Immature natural killer cell (primary cell): ENCODE data around the gene EFCAB10. TPM values are rescaled to one million over a fixed set of nuclear protein-coding genes. Genes with fewer than 3 reads are reported as not detected.
"Not testable (repeated sequence)": the region's sequence is repeated elsewhere in the genome, so short reads cannot be mapped to it uniquely, and the experiment has no call there.

Experiments used
- DNase-seq, 3 donors: peaks; one replicate each; pipeline ENCODE4 v3.0.0; 2022; ENCODE audit warnings: mixed read lengths in 1 of 3
- H3K27ac Mint-ChIP-seq, 6 donors: one replicate each; pipeline ENCODE4 v1.8.0; 2020; ENCODE audit warnings: mixed read lengths in 6 of 6, mild to moderate bottlenecking in 5 of 6, inconsistent platforms in 4 of 6, moderate library complexity in 3 of 6
- H3K27me3 Mint-ChIP-seq, 3 donors: one replicate each; pipeline ENCODE4 v1.8.0; 2020 to 2021; ENCODE audit warnings: low read depth in 3 of 3, mild to moderate bottlenecking in 3 of 3, mixed read lengths in 3 of 3, moderate library complexity in 3 of 3, inconsistent platforms in 1 of 3
- H3K36me3 Mint-ChIP-seq, 3 donors: one replicate each; pipeline ENCODE4 v1.8.0; 2020; ENCODE audit warnings: mixed read lengths in 3 of 3, inconsistent platforms in 2 of 3, mild to moderate bottlenecking in 2 of 3
- H3K4me1 Mint-ChIP-seq, 2 donors: one replicate each; pipeline ENCODE4 v1.8.0; 2020; ENCODE audit warnings: inconsistent platforms in 2 of 2, mild to moderate bottlenecking in 2 of 2, mixed read lengths in 2 of 2, moderate library complexity in 1 of 2
- H3K4me3 Mint-ChIP-seq, 5 donors: one replicate each; pipeline ENCODE4 v1.8.0; 2020; ENCODE audit warnings: mild to moderate bottlenecking in 5 of 5, mixed read lengths in 5 of 5, inconsistent platforms in 3 of 5, moderate library complexity in 3 of 5
- H3K9me3 Mint-ChIP-seq, 6 donors: one replicate each; pipeline ENCODE4 v1.8.0; 2020; ENCODE audit warnings: mild to moderate bottlenecking in 6 of 6, mixed read lengths in 6 of 6, inconsistent platforms in 4 of 6, moderate library complexity in 3 of 6
- polyA plus RNA-seq, 3 donors: library from polyadenylated mRNA; unstranded; fragments of 300-500 nt; fragmentation: Illumina TruSeq; gene quantifications; one replicate each; pipeline ENCODE4 v1.2.3, GENCODE V29; 2021

Gene EFCAB10
- polyA plus RNA-seq, 3 donors from 2014 or later = not detected

GRCh38 chr7:105611856-105612775, 30.8 kb upstream of the EFCAB10 start:
- Mint-ChIP-seq H3K4me3 (no peak overlapping the region), H3K4me1 (no peaks in the 10 kb centered on the region), H3K36me3 (peaks cover 14 to 30% (median 20%) of the 10 kb centered on the region in 3 donors), H3K27me3 (peaks cover 0 to 4% (median 2%) of the 10 kb centered on the region in 3 donors), H3K9me3 (no peaks in the 10 kb centered on the region), H3K27ac (peak overlapping the region in 1 of 6 donors; percentile 28)
- no peak for DNase-seq

- H3K4me3 Mint-ChIP-seq = no peak overlapping the region
- H3K27ac Mint-ChIP-seq = no peak overlapping the region
These were observed 29.1 kb upstream of the EFCAB10 start for GRCh38 chr7:105610165-105610930.

GRCh38 chr7:105602325-105603305, 21.3 kb upstream of the EFCAB10 start:
- H3K36me3 Mint-ChIP-seq = peaks cover under 1 to 7% (median 5%) of the 10 kb centered on the region in 3 donors
- DNase-seq = no peak
- no peak overlapping the region for H3K4me3 Mint-ChIP-seq
- peaks cover 6 to 10% (median 8%) of the 10 kb centered on the region in 3 donors for H3K27me3 Mint-ChIP-seq
- H3K9me3 Mint-ChIP-seq = no peaks in the 10 kb centered on the region
- H3K27ac Mint-ChIP-seq = no peak overlapping the region
- H3K4me1 Mint-ChIP-seq = no peaks in the 10 kb centered on the region

More at GRCh38 chr7:105610165-105610930, 29.1 kb upstream of the EFCAB10 start:
- no peaks in the 10 kb centered on the region for H3K9me3 Mint-ChIP-seq
- DNase-seq = no peak
- H3K36me3 Mint-ChIP-seq = peaks cover 14 to 23% (median 22%) of the 10 kb centered on the region in 3 donors
- no peaks in the 10 kb centered on the region for H3K4me1 Mint-ChIP-seq
- peaks cover 0 to 4% (median 2%) of the 10 kb centered on the region in 3 donors for H3K27me3 Mint-ChIP-seq

GRCh38 chr7:105600720-105601550, 19.6 kb upstream of the EFCAB10 start:
- H3K9me3 Mint-ChIP-seq = no peaks in the 10 kb centered on the region
- peaks cover 8 to 10% (median 8%) of the 10 kb centered on the region in 3 donors for H3K27me3 Mint-ChIP-seq

GRCh38 chr7:105599551-105599950, 18.3 kb upstream of the EFCAB10 start:
- Mint-ChIP-seq H3K36me3 (peaks cover 0 to 3% (median 0%) of the 10 kb centered on the region in 3 donors), H3K4me1 (no peaks in the 10 kb centered on the region), H3K27ac (no peak overlapping the region), H3K4me3 (no peak overlapping the region), H3K9me3 (no peaks in the 10 kb centered on the region), H3K27me3 (peaks cover 8 to 12% (median 8%) of the 10 kb centered on the region in 3 donors)
- no peak for DNase-seq

More at GRCh38 chr7:105600720-105601550, 19.6 kb upstream of the EFCAB10 start:
- Mint-ChIP-seq H3K4me1 (no peaks in the 10 kb centered on the region), H3K36me3 (peaks cover 0 to 4% (median 0%) of the 10 kb centered on the region in 3 donors), H3K4me3 (no peak overlapping the region), H3K27ac (no peak overlapping the region)
- DNase-seq = no peak

- H3K4me1 Mint-ChIP-seq, H3K9me3 Mint-ChIP-seq, DNase-seq, H3K4me3 Mint-ChIP-seq, H3K27ac Mint-ChIP-seq, H3K36me3 Mint-ChIP-seq: not testable (repeated sequence)
- H3K27me3 Mint-ChIP-seq = peaks cover 8 to 12% (median 8%) of the 10 kb centered on the region in 3 donors
These were observed 17.8 kb upstream of the EFCAB10 start for GRCh38 chr7:105599080-105599479.

GRCh38 chr7:105596866-105597265, 15.6 kb upstream of the EFCAB10 start:
- no peaks in the 10 kb centered on the region for H3K36me3 Mint-ChIP-seq
- H3K27me3 Mint-ChIP-seq = peaks cover 3 to 13% (median 5%) of the 10 kb centered on the region in 3 donors
- no peak overlapping the region for H3K27ac Mint-ChIP-seq
- DNase-seq = no peak
- no peak overlapping the region for H3K4me3 Mint-ChIP-seq
- no peaks in the 10 kb centered on the region for H3K4me1 Mint-ChIP-seq
- no peaks in the 10 kb centered on the region for H3K9me3 Mint-ChIP-seq

- Mint-ChIP-seq H3K36me3 (no peaks in the 10 kb centered on the region), H3K4me3 (no peak overlapping the region), H3K27ac (no peak overlapping the region), H3K9me3 (no peaks in the 10 kb centered on the region), H3K27me3 (peaks cover 0 to 10% (median 3%) of the 10 kb centered on the region in 3 donors), H3K4me1 (no peaks in the 10 kb centered on the region)
- DNase-seq = no peak
These were observed 12.7 kb upstream of the EFCAB10 start for GRCh38 chr7:105594034-105594433.

- H3K36me3 Mint-ChIP-seq = no peaks in the 10 kb centered on the region
- H3K4me3 Mint-ChIP-seq = no peak overlapping the region
- H3K4me1 Mint-ChIP-seq = no peaks in the 10 kb centered on the region
- no peaks in the 10 kb centered on the region for H3K9me3 Mint-ChIP-seq
- no peak for DNase-seq
- peaks cover 1 to 8% (median 1%) of the 10 kb centered on the region in 3 donors for H3K27me3 Mint-ChIP-seq
- H3K27ac Mint-ChIP-seq = no peak overlapping the region
These were observed 10.2 kb upstream of the EFCAB10 start for GRCh38 chr7:105591522-105591921.

GRCh38 chr7:105590793-105591192, 9.5 kb upstream of the EFCAB10 start:
- no peak for DNase-seq
- Mint-ChIP-seq H3K4me1 (no peaks in the 10 kb centered on the region), H3K27ac (no peak overlapping the region), H3K27me3 (peaks cover 1 to 8% (median 1%) of the 10 kb centered on the region in 3 donors), H3K4me3 (no peak overlapping the region), H3K9me3 (no peaks in the 10 kb centered on the region), H3K36me3 (no peaks in the 10 kb centered on the region)

- Mint-ChIP-seq H3K9me3 (peaks cover under 1 to 3% (median 2%) of the 10 kb centered on the region in 6 donors), H3K27ac (no peak overlapping the region), H3K27me3 (peaks cover 1 to 8% (median 2%) of the 10 kb centered on the region in 3 donors), H3K36me3 (peaks cover 0 to 2% (median 0%) of the 10 kb centered on the region in 3 donors), H3K4me3 (no peak overlapping the region), H3K4me1 (no peaks in the 10 kb centered on the region)
- DNase-seq = peak; percentile 3 to 37 (median 7)
These were observed 8.2 kb upstream of the EFCAB10 start for GRCh38 chr7:105589356-105590077.
